ENCODE measurements around the gene QPCTL.
"Not testable (repeated sequence)": the region's sequence is repeated elsewhere in the genome, so short reads cannot be mapped to it uniquely, and the experiment has no call there.

Gene QPCTL

GRCh38 chr19:45677351-45678230, 14.9 kb upstream of the QPCTL start:
- H2AFZ ChIP-seq (ENCODE audit: low read depth) = peak overlapping the region; percentile 21; the same call in 1 of the 2 replicates
- no peaks in the 10 kb centered on the region for H4K20me1 ChIP-seq (ENCODE audit: insufficient read depth)
- H3K4me2 ChIP-seq = peak overlapping the region; percentile 73

GRCh38 chr19:45681391-45682015, 11.0 kb upstream of the QPCTL start:
- Histone ChIP-seq H3K27me3 (ENCODE audit: insufficient read depth, low read depth) (peaks cover 3% of the 10 kb centered on the region; the same call in 1 of the 2 replicates), H3K9ac (peak overlapping the region; percentile 36; the same call in 1 of the 2 replicates), H3K27ac (no peak overlapping the region), H3K36me3 (ENCODE audit: insufficient read depth) (no peaks in the 10 kb centered on the region; the same call in 1 of the 2 replicates), H4K20me1 (ENCODE audit: insufficient read depth) (no peaks in the 10 kb centered on the region), H2AFZ (ENCODE audit: low read depth) (peak overlapping the region; percentile 93), H3K4me2 (peak overlapping the region; percentile 69), H3K4me3 (IDR thresholded peaks at IDR 0.05; ENCODE audit: insufficient read depth, low read depth, low read length) (no peak overlapping the region), H3K79me2 (ENCODE audit: insufficient read depth, low read depth) (no peaks in the 10 kb centered on the region), H3K4me1 (ENCODE audit: low read depth, poor library complexity, severe bottlenecking) (peaks cover 21% of the 10 kb centered on the region)
- TF ChIP-seq CTCF (conservative IDR thresholded peaks at IDR 0.05; ENCODE audit: low read depth, low read length) = peak; percentile 93

More at GRCh38 chr19:45677351-45678230, 14.9 kb upstream of the QPCTL start:
- no peaks in the 10 kb centered on the region for H3K36me3 ChIP-seq (ENCODE audit: insufficient read depth)
- H3K4me1 ChIP-seq (ENCODE audit: low read depth, poor library complexity, severe bottlenecking) = peaks cover 21% of the 10 kb centered on the region
- no peak overlapping the region for H3K27ac ChIP-seq
- peak; percentile 28; the same call in 1 of the 2 replicates for TF ChIP-seq CTCF (conservative IDR thresholded peaks at IDR 0.05; ENCODE audit: low read depth, low read length)
- H3K27me3 ChIP-seq (ENCODE audit: insufficient read depth, low read depth) = peaks cover 7% of the 10 kb centered on the region; the same call in 1 of the 2 replicates
- no peak overlapping the region for H3K9ac ChIP-seq
- no peaks in the 10 kb centered on the region for H3K79me2 ChIP-seq (ENCODE audit: insufficient read depth, low read depth)
- H3K4me3 ChIP-seq (IDR thresholded peaks at IDR 0.05; ENCODE audit: insufficient read depth, low read depth, low read length) = no peak overlapping the region

GRCh38 chr19:45682117-45682516, 10.3 kb upstream of the QPCTL start:
- H3K4me2 ChIP-seq = peak overlapping the region; percentile 69
- TF ChIP-seq CTCF (conservative IDR thresholded peaks at IDR 0.05; ENCODE audit: low read depth, low read length) = no peak
- H3K79me2 ChIP-seq (ENCODE audit: insufficient read depth, low read depth) = no peaks in the 10 kb centered on the region
- no peaks in the 10 kb centered on the region for H4K20me1 ChIP-seq (ENCODE audit: insufficient read depth)
- peaks cover 21% of the 10 kb centered on the region for H3K4me1 ChIP-seq (ENCODE audit: low read depth, poor library complexity, severe bottlenecking)
- H3K27me3 ChIP-seq (ENCODE audit: insufficient read depth, low read depth) = peaks cover 3% of the 10 kb centered on the region; the same call in 1 of the 2 replicates
- peaks cover 3% of the 10 kb centered on the region; the same call in 1 of the 2 replicates for H3K36me3 ChIP-seq (ENCODE audit: insufficient read depth)
- H2AFZ ChIP-seq (ENCODE audit: low read depth) = peak overlapping the region; percentile 93
- H3K9ac ChIP-seq = no peak overlapping the region; the same call in 1 of the 2 replicates
- H3K4me3 ChIP-seq (IDR thresholded peaks at IDR 0.05; ENCODE audit: insufficient read depth, low read depth, low read length) = no peak overlapping the region
- no peak overlapping the region for H3K27ac ChIP-seq

- TF ChIP-seq CTCF (conservative IDR thresholded peaks at IDR 0.05; ENCODE audit: low read depth, low read length) = no peak
- Histone ChIP-seq H3K9ac (no peak overlapping the region), H3K4me3 (IDR thresholded peaks at IDR 0.05; ENCODE audit: insufficient read depth, low read depth, low read length) (no peak overlapping the region), H3K4me2 (no peak overlapping the region), H4K20me1 (ENCODE audit: insufficient read depth) (no peaks in the 10 kb centered on the region), H2AFZ (ENCODE audit: low read depth) (no peak overlapping the region), H3K79me2 (ENCODE audit: insufficient read depth, low read depth) (no peaks in the 10 kb centered on the region), H3K36me3 (ENCODE audit: insufficient read depth) (peaks cover 8% of the 10 kb centered on the region; the same call in 1 of the 2 replicates), H3K4me1 (ENCODE audit: low read depth, poor library complexity, severe bottlenecking) (peaks cover 17% of the 10 kb centered on the region), H3K27me3 (ENCODE audit: insufficient read depth, low read depth) (peaks cover 3% of the 10 kb centered on the region; the same call in 1 of the 2 replicates), H3K27ac (no peak overlapping the region)
Observed at GRCh38 chr19:45682908-45683307, 9.6 kb upstream of the QPCTL start.

GRCh38 chr19:45685045-45685444, 7.4 kb upstream of the QPCTL start:
- not testable (repeated sequence) for H4K20me1 ChIP-seq (ENCODE audit: insufficient read depth); H3K27ac ChIP-seq; H3K4me2 ChIP-seq; H2AFZ ChIP-seq (ENCODE audit: low read depth); H3K9ac ChIP-seq; H3K79me2 ChIP-seq (ENCODE audit: insufficient read depth, low read depth); H3K4me3 ChIP-seq (IDR thresholded peaks at IDR 0.05; ENCODE audit: insufficient read depth, low read depth, low read length); H3K27me3 ChIP-seq (ENCODE audit: insufficient read depth, low read depth)
- Histone ChIP-seq H3K36me3 (ENCODE audit: insufficient read depth) (peaks cover 11% of the 10 kb centered on the region; the same call in 1 of the 2 replicates), H3K4me1 (ENCODE audit: low read depth, poor library complexity, severe bottlenecking) (peaks cover 11% of the 10 kb centered on the region)
